Uterus (tissue), 4 donors: ENCODE measurements around the gene GALNT6. TPM values are rescaled to one million over a fixed set of nuclear protein-coding genes. Genes with fewer than 3 reads are reported as not detected.

Experiments
- DNase-seq, 2 donors: peaks; one replicate each; pipeline ENCODE4 v3.0.0-alpha.2; 2019 to 2020
- H3K27ac ChIP-seq, 2 donors: fragments of 200-600 bp; sonication (generic); 1 replicate in 1 of 2; 2 replicates in 1 of 2; pipeline ENCODE4 v1.5.1; 2016 to 2018
- H3K27me3 ChIP-seq, 2 donors: fragments of 200-600 bp; sonication (generic); one replicate each; pipeline ENCODE4 v1.5.1; 2018 to 2019; ENCODE audit warnings: control low read depth in 1 of 2
- H3K36me3 ChIP-seq, 2 donors: fragments of 200-600 bp; sonication (generic); one replicate each; pipeline ENCODE4 v1.5.1; 2019; ENCODE audit warnings: control low read depth in 1 of 2
- H3K4me1 ChIP-seq, 2 donors: fragments of 200-600 bp; sonication (generic); one replicate each; pipeline ENCODE4 v1.5.1; 2018 to 2019; ENCODE audit warnings: control low read depth in 1 of 2
- H3K4me3 ChIP-seq, 2 donors: fragments of 200-600 bp; sonication (generic); 1 replicate in 1 of 2; 2 replicates in 1 of 2; pipeline ENCODE4 v1.5.1; 2018 to 2019; ENCODE audit warnings: mild to moderate bottlenecking in 1 of 2
- H3K9me3 ChIP-seq, 2 donors: fragments of 200-600 bp; sonication (generic); one replicate each; pipeline ENCODE4 v1.5.1; 2019; ENCODE audit warnings: control low read depth in 1 of 2
- CTCF ChIP-seq, 4 experiments: fragments of 200-600 bp in 2 of 4; fragments of 450-650 bp in 2 of 4; sonication (generic) in 2 of 4; IDR thresholded peaks; one replicate each; pipeline ENCODE4 v1.5.1; 2016 to 2019; ENCODE audit warnings: antibody characterized with exemption in 4 of 4, mild to moderate bottlenecking in 2 of 4, moderate library complexity in 1 of 4
- POLR2A ChIP-seq, 2 donors: fragments of 450-650 bp; IDR thresholded peaks; one replicate each; pipeline ENCODE4 v1.6.1; 2016; ENCODE audit warnings: antibody characterized with exemption in 2 of 2, mild to moderate bottlenecking in 1 of 2, moderate library complexity in 1 of 2
- intact Hi-C: fragments of 100-400 bp; cut with DNase I; formaldehyde crosslinking; loops from one replicate; pipeline ENCODE4 v1.15.1; 2023; ENCODE audit warnings: low total_unique reads
- total RNA-seq, 4 donors: library from RNA; depleted of rRNA in 3 of 4; stranded (reverse); fragments of >200 nt in 3 of 4; gene quantifications; one replicate each; pipeline versions ENCODE4 v1.1.0 to v1.2.4, GENCODE V29; 2014 to 2023
- donor health status: DM: yes; HTN: yes; CAD: no.

The GALNT6 gene
- total RNA-seq, 4 donors from 2014 or later, result under 0.01 to 1.3 (median 0.76) TPM; not detected in 1

GRCh38 chr12:51333536-51333935, 57.7 kb downstream of the GALNT6 start:
- intact Hi-C loops, result no loop called here
- TF ChIP-seq CTCF (IDR thresholded peaks at IDR 0.05), result no peak
- TF ChIP-seq POLR2A (IDR thresholded peaks at IDR 0.05), result no peak
- no peak overlapping the region for H3K4me3 ChIP-seq
- no peak for DNase-seq
- no peaks in the 10 kb centered on the region for H3K4me1 ChIP-seq
- H3K27me3 ChIP-seq, result no peaks in the 10 kb centered on the region
- no peaks in the 10 kb centered on the region for H3K36me3 ChIP-seq
- H3K9me3 ChIP-seq, result no peaks in the 10 kb centered on the region
- no peak overlapping the region for H3K27ac ChIP-seq

GRCh38 chr12:51330186-51330585, 61.0 kb downstream of the GALNT6 start:
- H3K9me3 ChIP-seq, result no peaks in the 10 kb centered on the region
- TF ChIP-seq POLR2A (IDR thresholded peaks at IDR 0.05), result no peak
- TF ChIP-seq CTCF (IDR thresholded peaks at IDR 0.05), result no peak
- no peaks in the 10 kb centered on the region for H3K36me3 ChIP-seq
- DNase-seq, result no peak
- no peaks in the 10 kb centered on the region for H3K4me1 ChIP-seq
- no peak overlapping the region for H3K27ac ChIP-seq
- no peak overlapping the region for H3K4me3 ChIP-seq
- intact Hi-C loops, result no loop called here
- no peaks in the 10 kb centered on the region for H3K27me3 ChIP-seq

GRCh38 chr12:51329742-51330141, 61.5 kb downstream of the GALNT6 start:
- H3K4me3 ChIP-seq, result no peak overlapping the region
- no peaks in the 10 kb centered on the region for H3K27me3 ChIP-seq
- DNase-seq, result no peak
- H3K27ac ChIP-seq, result no peak overlapping the region
- TF ChIP-seq POLR2A (IDR thresholded peaks at IDR 0.05) (no peak), CTCF (IDR thresholded peaks at IDR 0.05) (no peak)
- no peaks in the 10 kb centered on the region for H3K36me3 ChIP-seq
- H3K9me3 ChIP-seq, result no peaks in the 10 kb centered on the region
- H3K4me1 ChIP-seq, result no peaks in the 10 kb centered on the region
- intact Hi-C loops, result no loop called here

GRCh38 chr12:51328587-51328986, 62.6 kb downstream of the GALNT6 start:
- intact Hi-C loops, result no loop called here
- TF ChIP-seq CTCF (IDR thresholded peaks at IDR 0.05) (no peak), POLR2A (IDR thresholded peaks at IDR 0.05) (no peak)
- no peaks in the 10 kb centered on the region for H3K4me1 ChIP-seq
- no peaks in the 10 kb centered on the region for H3K36me3 ChIP-seq
- no peak overlapping the region for H3K27ac ChIP-seq
- H3K9me3 ChIP-seq, result no peaks in the 10 kb centered on the region
- H3K4me3 ChIP-seq, result no peak overlapping the region
- no peaks in the 10 kb centered on the region for H3K27me3 ChIP-seq
- DNase-seq, result no peak

- H3K36me3 ChIP-seq, result no peaks in the 10 kb centered on the region
- no peaks in the 10 kb centered on the region for H3K4me1 ChIP-seq
- no peak overlapping the region for H3K4me3 ChIP-seq
- intact Hi-C loops, result no loop called here
- H3K9me3 ChIP-seq, result no peaks in the 10 kb centered on the region
- H3K27ac ChIP-seq, result no peak overlapping the region
- no peak for DNase-seq
- H3K27me3 ChIP-seq, result no peaks in the 10 kb centered on the region
- TF ChIP-seq CTCF (IDR thresholded peaks at IDR 0.05) (no peak), POLR2A (IDR thresholded peaks at IDR 0.05) (no peak)
Measured at GRCh38 chr12:51326698-51327439, 64.3 kb downstream of the GALNT6 start.
